Diencephalon (tissue), 1 donor: ENCODE results near the gene DPAGT1. TPM values are rescaled to one million over a fixed set of nuclear protein-coding genes. Genes with fewer than 3 reads are reported as not detected.

Source experiments
- total RNA-seq: library from RNA; depleted of rRNA; stranded (reverse); fragments of >200 nt; gene quantifications from one replicate; pipeline ENCODE4 v1.2.3, GENCODE V29; 2014

The DPAGT1 gene
- 11.3 TPM for total RNA-seq

GRCh38 chr11:119101759-119102423 is at the start of gene DPAGT1:
TSS of gene DPAGT1 (minus strand) at chr11:119101853. CDS start at chr11:119101655, 198 bp downstream.

GRCh38 chr11:119149018-119149785 is 47.5 kb upstream of the DPAGT1 start, which contains the start of gene ABCG4:
TSS of gene ABCG4 (plus strand) at chr11:119149052. CDS start at chr11:119149966, 914 bp downstream.

GRCh38 chr11:119121008-119121810 is 19.6 kb upstream of the DPAGT1 start, which contains the start of gene HINFP:
TSS of gene HINFP (plus strand) at chr11:119121580. CDS start at chr11:119126945, 5,365 bp downstream.

GRCh38 chr11:119106564-119107537 is 5.2 kb upstream of the DPAGT1 start, which contains the start of gene C2CD2L:
TSS of gene C2CD2L (plus strand) at chr11:119107344. CDS start at chr11:119107742, 398 bp downstream.

DNA sequence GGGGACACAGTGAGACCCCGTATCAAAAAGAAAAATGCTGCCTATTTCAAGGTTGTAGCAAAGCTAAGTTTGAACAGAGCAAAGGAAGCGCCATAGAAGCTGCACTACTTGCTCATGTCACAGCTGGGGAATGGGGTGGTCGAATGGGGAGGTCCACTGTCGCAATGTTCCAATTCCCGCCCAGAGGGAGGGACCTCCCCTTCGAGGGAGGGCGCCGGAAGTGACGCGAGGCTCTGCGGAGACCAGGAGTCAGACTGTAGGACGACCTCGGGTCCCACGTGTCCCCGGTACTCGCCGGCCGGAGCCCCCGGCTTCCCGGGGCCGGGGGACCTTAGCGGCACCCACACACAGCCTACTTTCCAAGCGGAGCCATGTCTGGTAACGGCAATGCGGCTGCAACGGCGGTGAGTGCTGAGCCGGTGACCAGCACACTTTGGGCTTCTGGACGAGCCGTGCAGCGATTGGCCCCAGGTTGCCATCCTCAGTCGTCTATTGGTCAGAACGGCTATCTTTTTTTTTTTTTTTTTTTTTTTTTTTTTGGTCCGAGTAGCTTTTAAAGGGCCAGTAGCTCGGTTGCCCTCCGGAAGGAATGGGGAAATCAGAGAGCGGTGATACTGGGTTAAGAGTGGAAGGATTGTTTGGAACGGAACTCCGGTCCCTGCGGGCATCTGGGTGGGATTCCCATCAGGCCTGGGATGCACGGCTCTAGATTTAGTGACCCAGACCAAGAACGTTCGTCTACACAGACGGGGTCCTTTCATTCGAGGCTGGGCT is 16.8 kb downstream of the DPAGT1 start, which contains the start of gene HMBS:
Gene HMBS, plus strand, starts transcription at position 219 of the 774 bp plus-strand sequence. Its CDS starts 153 bp downstream, at position 372.

DNA sequence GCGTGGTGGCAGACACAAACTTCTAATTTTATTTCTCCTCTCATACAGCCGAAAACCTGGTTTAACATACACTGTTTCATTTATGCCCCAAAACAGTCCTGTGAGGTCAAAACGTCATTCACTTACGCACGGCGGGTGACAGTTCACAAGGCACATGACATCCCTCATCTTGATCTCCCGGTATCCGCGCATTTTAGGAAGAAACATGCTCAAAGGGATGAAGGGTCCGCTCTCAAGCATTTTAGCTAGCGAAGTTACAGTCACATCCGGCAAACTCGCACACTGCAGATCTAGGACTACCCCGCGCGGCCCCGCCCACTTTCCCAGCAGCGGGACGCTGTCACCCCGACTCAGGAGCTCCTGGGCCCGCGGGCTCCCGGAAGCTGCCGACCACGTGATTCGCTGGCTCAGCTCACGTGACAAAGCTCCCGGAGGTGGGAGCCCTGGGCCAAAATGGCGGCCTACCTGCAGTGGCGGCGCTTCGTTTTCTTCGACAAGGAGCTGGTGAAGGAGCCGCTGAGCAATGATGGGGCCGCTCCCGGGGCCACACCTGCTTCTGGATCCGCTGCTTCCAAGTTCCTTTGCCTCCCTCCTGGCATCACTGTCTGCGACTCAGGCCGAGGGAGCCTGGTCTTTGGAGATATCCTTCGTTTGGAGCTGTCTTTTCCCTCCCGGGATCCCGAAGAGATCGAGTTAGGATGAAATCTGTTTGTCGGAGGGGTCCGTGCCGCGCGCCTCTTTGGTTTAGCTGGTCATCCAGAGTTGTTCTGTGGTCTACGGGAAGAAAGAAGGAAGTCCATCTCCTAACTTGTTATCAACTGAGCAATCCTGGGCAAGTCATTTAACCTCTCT is 34.1 kb downstream of the DPAGT1 start, which contains the start of gene VPS11:
Gene VPS11, plus strand, starts transcription at position 448 of the 852 bp plus-strand sequence. Its CDS starts 6 bp downstream, at position 454.

GRCh38 chr11:119057000-119057769 is 44.5 kb downstream of the DPAGT1 start, which contains the start of gene HYOU1:
TSS of gene HYOU1 (minus strand) at chr11:119057205. CDS start at chr11:119056160, 1,045 bp downstream.

Other genes with a start within 250 kb of the DPAGT1 start
- gene CXCR5, start 218.0 kb downstream of the DPAGT1 start, total RNA-seq, result not detected
- gene BCL9L, start 175.9 kb downstream of the DPAGT1 start, total RNA-seq, result 6.5 TPM
- gene UPK2, start 145.6 kb downstream of the DPAGT1 start, total RNA-seq, result not detected
- not detected for gene FOXR1, start 130.1 kb downstream of the DPAGT1 start, total RNA-seq
- 38.5 TPM for gene CENATAC, start 103.7 kb downstream of the DPAGT1 start, total RNA-seq
- gene RPS25, start 83.5 kb downstream of the DPAGT1 start, total RNA-seq, result 702 TPM
- gene TRAPPC4, start 83.1 kb downstream of the DPAGT1 start, total RNA-seq, result 69.0 TPM
- gene SLC37A4, start 71.0 kb downstream of the DPAGT1 start, total RNA-seq, result 12.0 TPM
- gene HYOU1, start 44.6 kb downstream of the DPAGT1 start, total RNA-seq, result 76.6 TPM
- gene VPS11, start 34.0 kb downstream of the DPAGT1 start, total RNA-seq, result 28.1 TPM
- 6.7 TPM for gene HMBS, start 17.0 kb downstream of the DPAGT1 start, total RNA-seq
- 15.5 TPM for gene C2CD2L, start 5.5 kb upstream of the DPAGT1 start, total RNA-seq
- 25.8 TPM for gene HINFP, start 19.7 kb upstream of the DPAGT1 start, total RNA-seq
- gene ABCG4, start 47.2 kb upstream of the DPAGT1 start, total RNA-seq, result 9.0 TPM
- 5.5 TPM for gene NLRX1, start 66.9 kb upstream of the DPAGT1 start, total RNA-seq
- not detected for gene NHERF4, start 83.6 kb upstream of the DPAGT1 start, total RNA-seq
- 24.7 TPM for gene CBL, start 104.5 kb upstream of the DPAGT1 start, total RNA-seq
- gene MCAM, start 215.3 kb upstream of the DPAGT1 start, total RNA-seq, result 21.0 TPM
- gene RNF26, start 232.7 kb upstream of the DPAGT1 start, total RNA-seq, result 3.7 TPM
- 6.0 TPM for gene C1QTNF5, start 239.0 kb upstream of the DPAGT1 start, total RNA-seq
- 0.23 TPM for gene MFRP, start 244.9 kb upstream of the DPAGT1 start, total RNA-seq